Measurements from ENCODE around the gene PTPRB. TPM values are rescaled to one million over a fixed set of nuclear protein-coding genes. Genes with fewer than 3 reads are reported as not detected.

The PTPRB gene
- total and polyA plus RNA-seq, 2 donors (not counting 3 experiments of a cell fraction or from before 2014, with no cell fraction given): 64.1 to 151 TPM

DNA sequence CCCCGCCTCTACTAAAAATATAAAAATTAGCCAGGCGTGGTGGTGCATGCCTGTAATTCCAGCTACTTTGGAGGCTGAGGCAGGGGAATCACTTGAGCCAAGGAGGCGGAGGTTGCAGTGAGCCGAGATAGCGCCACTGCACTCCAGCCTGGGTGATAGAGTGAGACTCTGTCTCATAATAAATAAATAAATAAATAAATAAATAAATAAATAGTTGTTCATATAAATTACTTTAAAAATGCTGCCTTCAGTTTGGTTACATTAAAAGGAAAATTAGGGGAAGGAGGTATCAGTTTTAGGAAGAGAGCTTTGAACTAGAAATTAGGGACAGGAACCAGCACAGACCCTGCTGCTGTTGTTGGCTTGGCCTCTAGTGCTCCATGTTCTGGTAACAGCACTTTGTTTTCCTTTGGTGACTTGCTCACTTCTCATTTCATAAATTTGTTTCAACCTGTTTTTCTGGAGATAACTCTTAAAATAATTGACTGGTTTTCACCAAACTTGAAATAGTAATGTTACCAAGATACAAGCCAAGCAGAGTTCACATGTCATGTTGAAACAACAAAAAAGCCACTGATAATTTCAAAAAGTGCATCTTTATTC is 22.9 kb upstream of the PTPRB start:
- Histone ChIP-seq H3K79me2 (ENCODE audit: control insufficient read depth, insufficient read depth, low read length) (no peaks in the 10 kb centered on the region), H2AFZ (ENCODE audit: low read depth, low read length) (no peak overlapping the region), H3K9me1 (replicated peaks; ENCODE audit: control insufficient read depth, extremely low read depth, insufficient read depth, low read length) (no peaks in the 10 kb centered on the region), H3K36me3 (ENCODE audit: control insufficient read depth in 2 of 2, extremely low read depth in 1 of 2, insufficient read depth in 2 of 2, low read length in 2 of 2) (no peaks in the 10 kb centered on the region), H3K4me2 (ENCODE audit: insufficient read depth, low read length) (no peak overlapping the region), H3K27me3 (ENCODE audit: control insufficient read depth in 2 of 2, insufficient read depth in 2 of 2, low read length in 2 of 2) (no peaks in the 10 kb centered on the region), H3K27ac (ENCODE audit: insufficient read depth, low read depth, low read length) (no peak overlapping the region), H3K9me3 (replicated peaks; ENCODE audit: control insufficient read depth, insufficient read depth, low read length) (no peaks in the 10 kb centered on the region), H4K20me1 (replicated peaks; ENCODE audit: control insufficient read depth, extremely low read depth, insufficient read depth, low read length) (no peaks in the 10 kb centered on the region), H3K4me1 (ENCODE audit: control insufficient read depth, extremely low read depth, insufficient read depth, low read length) (peaks cover 39% of the 10 kb centered on the region), H3K4me3 (replicated peaks in 1 of 3; ENCODE audit: insufficient read depth in 1 of 3, low read depth in 1 of 3, low read length in 3 of 3) (no peak overlapping the region), H3K9ac (replicated peaks; ENCODE audit: extremely low read depth, insufficient read depth, low read length) (no peak overlapping the region)
- TF ChIP-seq JUN (IDR thresholded peaks at IDR 0.05; ENCODE audit: borderline replicate concordance, insufficient read depth, insufficient read length, low read depth): no peak
- no peak for TF ChIP-seq MAX (IDR thresholded peaks at IDR 0.05; ENCODE audit: insufficient read depth, insufficient read length)
- TF ChIP-seq FOS (IDR thresholded peaks at IDR 0.05; ENCODE audit: borderline replicate concordance, insufficient read depth, low read length): no peak
- no peak for TF ChIP-seq POLR2AphosphoS5 (IDR thresholded peaks at IDR 0.05; ENCODE audit: insufficient read depth, low read depth, low read length)
- no peak for TF ChIP-seq POLR2A (IDR thresholded peaks at IDR 0.05; ENCODE audit: low read depth, low read length)
- no peak for TF ChIP-seq EZH2 (IDR thresholded peaks at IDR 0.05; ENCODE audit: borderline replicate concordance, low read depth, low read length, severe bottlenecking)
- TF ChIP-seq MYC (IDR thresholded peaks at IDR 0.05; ENCODE audit: low read depth, low read length): no peak
- TF ChIP-seq, protein P1, sequence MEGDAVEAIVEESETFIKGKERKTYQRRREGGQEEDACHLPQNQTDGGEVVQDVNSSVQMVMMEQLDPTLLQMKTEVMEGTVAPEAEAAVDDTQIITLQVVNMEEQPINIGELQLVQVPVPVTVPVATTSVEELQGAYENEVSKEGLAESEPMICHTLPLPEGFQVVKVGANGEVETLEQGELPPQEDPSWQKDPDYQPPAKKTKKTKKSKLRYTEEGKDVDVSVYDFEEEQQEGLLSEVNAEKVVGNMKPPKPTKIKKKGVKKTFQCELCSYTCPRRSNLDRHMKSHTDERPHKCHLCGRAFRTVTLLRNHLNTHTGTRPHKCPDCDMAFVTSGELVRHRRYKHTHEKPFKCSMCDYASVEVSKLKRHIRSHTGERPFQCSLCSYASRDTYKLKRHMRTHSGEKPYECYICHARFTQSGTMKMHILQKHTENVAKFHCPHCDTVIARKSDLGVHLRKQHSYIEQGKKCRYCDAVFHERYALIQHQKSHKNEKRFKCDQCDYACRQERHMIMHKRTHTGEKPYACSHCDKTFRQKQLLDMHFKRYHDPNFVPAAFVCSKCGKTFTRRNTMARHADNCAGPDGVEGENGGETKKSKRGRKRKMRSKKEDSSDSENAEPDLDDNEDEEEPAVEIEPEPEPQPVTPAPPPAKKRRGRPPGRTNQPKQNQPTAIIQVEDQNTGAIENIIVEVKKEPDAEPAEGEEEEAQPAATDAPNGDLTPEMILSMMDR (IDR thresholded peaks at IDR 0.05; ENCODE audit: extremely low read depth in 1 of 2, insufficient read depth in 1 of 2, low read depth in 1 of 2, low read length in 2 of 2): no peak
- no peak for TF ChIP-seq GATA2 (IDR thresholded peaks at IDR 0.05; ENCODE audit: insufficient read depth, insufficient read length, low read depth, low read length)
- intact Hi-C loops (cut with micrococcal nuclease) (no loop called here), dilution Hi-C loops (cut with MboI; ENCODE audit: extremely low pct_ligation_motif_present, low sequenced_read_pairs) (no loop called here)
- ChIA-PET CTCF (interaction anchor here (0.7 to 1.2 kb wide), 2 partner anchors 24 to 54 kb away, joined by 3 to 4 read pairs; no protein-coding TSS in a partner anchor), POLR2A (no interaction called here)
- FAIRE-seq: no peak
- no TSS peak for BruUV-seq (replicated peaks)
- DNase-seq (ENCODE audit: low read depth, low spot score): no peak
